C4-2B (cell line): ENCODE results near the gene GPD2.

ENCODE experiments used
- H3K27ac ChIP-seq: fragments of 450-650 bp; 2 replicates; pipeline ENCODE4 v1.5.1; 2017
- CTCF ChIP-seq: fragments of 450-650 bp; conservative IDR thresholded peaks from 2 replicates; pipeline ENCODE4 v1.5.1; 2017; ENCODE audit warnings: mild to moderate bottlenecking
- ZFX ChIP-seq: fragments of 450-650 bp; IDR thresholded peaks from 2 replicates; pipeline ENCODE4 v1.6.1; 2017

The GPD2 gene

GRCh38 chr2:156619021-156619539 is 182.9 kb downstream of the GPD2 start:
- H3K27ac ChIP-seq, result no peak overlapping the region
- TF ChIP-seq ZFX, result no peak
- TF ChIP-seq CTCF, result no peak

- H3K27ac ChIP-seq, result no peak overlapping the region
- TF ChIP-seq ZFX, result no peak
- TF ChIP-seq CTCF, result no peak
These were observed 186.3 kb downstream of the GPD2 start for GRCh38 chr2:156622491-156622890.

- H3K27ac ChIP-seq, result no peak overlapping the region
- TF ChIP-seq ZFX (no peak), CTCF (no peak)
These were observed 189.4 kb downstream of the GPD2 start for GRCh38 chr2:156625360-156626170.

- TF ChIP-seq ZFX (no peak), CTCF (no peak)
- H3K27ac ChIP-seq, result no peak overlapping the region
These were observed 190.8 kb downstream of the GPD2 start for GRCh38 chr2:156626931-156627330.

- H3K27ac ChIP-seq, result no peak overlapping the region
- TF ChIP-seq CTCF, result no peak
These were observed 194.6 kb downstream of the GPD2 start for GRCh38 chr2:156630579-156631337.

GRCh38 chr2:156635646-156636045 is 199.5 kb downstream of the GPD2 start:
- no peak overlapping the region for H3K27ac ChIP-seq
- no peak for TF ChIP-seq ZFX
- no peak for TF ChIP-seq CTCF
